ENCODE data around the gene MAN1B1. TPM values are rescaled to one million over a fixed set of nuclear protein-coding genes. Genes with fewer than 3 reads are reported as not detected.
A peak's percentile ranks its signal among the peaks of the same experiment; 100 is the strongest.

Gene MAN1B1
- total and polyA plus RNA-seq, 8 donors: 22.0 to 86.0 (median 28.4) TPM

DNA sequence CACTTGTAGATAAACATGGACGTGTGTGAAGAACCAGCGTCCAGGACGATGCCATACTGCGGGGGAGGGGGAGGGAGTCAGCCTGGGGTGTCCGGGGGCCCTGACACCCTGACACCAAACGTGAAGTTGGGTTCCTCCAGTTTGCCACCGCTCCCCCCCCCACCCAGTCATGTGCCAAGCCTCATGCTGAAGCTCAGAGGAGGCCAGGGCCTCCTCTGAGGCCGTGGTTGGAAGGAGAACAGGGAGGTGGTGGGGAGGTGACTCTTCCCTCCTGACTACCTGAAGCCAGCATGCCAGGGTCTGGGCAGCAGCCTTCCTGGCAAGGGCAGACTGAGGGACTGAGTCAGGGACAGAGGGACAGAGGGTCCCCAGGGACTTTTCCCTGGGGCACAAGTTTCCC lies 34.5 kb upstream of the MAN1B1 start:
- no peak for ATAC-seq

DNA sequence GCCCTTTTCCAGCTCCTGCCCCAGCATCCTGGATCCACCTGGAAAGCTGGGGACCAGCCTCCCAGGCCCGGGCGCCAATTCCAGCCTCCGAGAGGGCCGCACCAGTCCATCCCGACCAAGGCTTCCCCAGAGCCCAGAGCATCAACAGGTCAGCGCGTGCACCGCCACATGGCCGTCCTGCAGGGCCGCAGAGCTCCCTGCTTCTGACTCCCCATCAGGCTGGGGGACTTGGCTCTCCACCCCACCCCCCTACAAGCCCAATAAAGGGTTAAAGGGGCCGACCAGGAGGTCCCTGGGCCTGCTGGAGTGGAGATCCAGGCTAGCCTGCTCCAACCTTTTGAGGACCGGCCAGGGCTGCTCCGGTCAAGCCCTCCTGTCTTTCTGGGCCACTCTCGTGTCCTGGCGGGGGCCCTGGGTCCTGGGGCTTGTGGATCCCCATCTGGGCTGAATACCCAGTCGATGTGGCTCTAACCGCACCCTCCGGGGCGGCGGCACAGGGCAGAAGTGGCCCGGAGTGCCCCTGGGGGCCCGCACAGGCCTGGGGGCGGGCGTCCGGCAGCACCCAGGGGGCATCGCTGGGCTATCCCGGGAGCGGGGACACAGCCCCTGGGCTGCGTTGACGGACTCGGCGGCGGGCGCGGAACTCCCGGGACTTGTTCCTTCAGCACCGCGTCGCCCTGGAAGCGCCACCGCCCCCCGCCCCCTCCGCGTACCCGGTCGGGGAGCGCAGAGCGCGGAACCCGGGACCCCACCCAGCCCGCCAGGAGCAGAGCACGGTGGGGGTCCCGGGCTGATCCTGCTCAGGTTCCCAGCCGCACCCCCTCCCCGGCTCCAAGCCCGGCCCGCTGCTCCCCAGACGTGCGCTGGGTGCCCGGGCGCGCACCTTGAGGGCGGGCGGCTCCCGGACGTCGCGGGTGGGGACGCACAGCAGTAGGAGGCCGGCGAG lies 33.5 kb upstream of the MAN1B1 start:
- ATAC-seq: peak; percentile 1 to 39 (median 14)

More for the DNA sequence above, 34.5 kb upstream of the MAN1B1 start:
- peaks cover 0 to 7% (median 0%) of the 10 kb centered on the region in 4 donors for H3K27me3 ChIP-seq
- no peak overlapping the region for H3K27ac ChIP-seq
- intact Hi-C loops (cut with DNase I): no loop called here
- H3K4me3 ChIP-seq: no peak overlapping the region
- H3K4me1 ChIP-seq: peaks cover 19 to 28% (median 20%) of the 10 kb centered on the region in 3 donors
- DNase-seq (no peak), FAIRE-seq (no peak)
- WGBS, 2 donors: 67 to 84% methylated on average over 8 of the region's 8 CpGs
- H3K9me3 ChIP-seq: no peaks in the 10 kb centered on the region
- no peaks in the 10 kb centered on the region for H3K36me3 ChIP-seq
- TF ChIP-seq, protein P1, sequence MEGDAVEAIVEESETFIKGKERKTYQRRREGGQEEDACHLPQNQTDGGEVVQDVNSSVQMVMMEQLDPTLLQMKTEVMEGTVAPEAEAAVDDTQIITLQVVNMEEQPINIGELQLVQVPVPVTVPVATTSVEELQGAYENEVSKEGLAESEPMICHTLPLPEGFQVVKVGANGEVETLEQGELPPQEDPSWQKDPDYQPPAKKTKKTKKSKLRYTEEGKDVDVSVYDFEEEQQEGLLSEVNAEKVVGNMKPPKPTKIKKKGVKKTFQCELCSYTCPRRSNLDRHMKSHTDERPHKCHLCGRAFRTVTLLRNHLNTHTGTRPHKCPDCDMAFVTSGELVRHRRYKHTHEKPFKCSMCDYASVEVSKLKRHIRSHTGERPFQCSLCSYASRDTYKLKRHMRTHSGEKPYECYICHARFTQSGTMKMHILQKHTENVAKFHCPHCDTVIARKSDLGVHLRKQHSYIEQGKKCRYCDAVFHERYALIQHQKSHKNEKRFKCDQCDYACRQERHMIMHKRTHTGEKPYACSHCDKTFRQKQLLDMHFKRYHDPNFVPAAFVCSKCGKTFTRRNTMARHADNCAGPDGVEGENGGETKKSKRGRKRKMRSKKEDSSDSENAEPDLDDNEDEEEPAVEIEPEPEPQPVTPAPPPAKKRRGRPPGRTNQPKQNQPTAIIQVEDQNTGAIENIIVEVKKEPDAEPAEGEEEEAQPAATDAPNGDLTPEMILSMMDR (IDR thresholded peaks at IDR 0.05): no peak

DNA sequence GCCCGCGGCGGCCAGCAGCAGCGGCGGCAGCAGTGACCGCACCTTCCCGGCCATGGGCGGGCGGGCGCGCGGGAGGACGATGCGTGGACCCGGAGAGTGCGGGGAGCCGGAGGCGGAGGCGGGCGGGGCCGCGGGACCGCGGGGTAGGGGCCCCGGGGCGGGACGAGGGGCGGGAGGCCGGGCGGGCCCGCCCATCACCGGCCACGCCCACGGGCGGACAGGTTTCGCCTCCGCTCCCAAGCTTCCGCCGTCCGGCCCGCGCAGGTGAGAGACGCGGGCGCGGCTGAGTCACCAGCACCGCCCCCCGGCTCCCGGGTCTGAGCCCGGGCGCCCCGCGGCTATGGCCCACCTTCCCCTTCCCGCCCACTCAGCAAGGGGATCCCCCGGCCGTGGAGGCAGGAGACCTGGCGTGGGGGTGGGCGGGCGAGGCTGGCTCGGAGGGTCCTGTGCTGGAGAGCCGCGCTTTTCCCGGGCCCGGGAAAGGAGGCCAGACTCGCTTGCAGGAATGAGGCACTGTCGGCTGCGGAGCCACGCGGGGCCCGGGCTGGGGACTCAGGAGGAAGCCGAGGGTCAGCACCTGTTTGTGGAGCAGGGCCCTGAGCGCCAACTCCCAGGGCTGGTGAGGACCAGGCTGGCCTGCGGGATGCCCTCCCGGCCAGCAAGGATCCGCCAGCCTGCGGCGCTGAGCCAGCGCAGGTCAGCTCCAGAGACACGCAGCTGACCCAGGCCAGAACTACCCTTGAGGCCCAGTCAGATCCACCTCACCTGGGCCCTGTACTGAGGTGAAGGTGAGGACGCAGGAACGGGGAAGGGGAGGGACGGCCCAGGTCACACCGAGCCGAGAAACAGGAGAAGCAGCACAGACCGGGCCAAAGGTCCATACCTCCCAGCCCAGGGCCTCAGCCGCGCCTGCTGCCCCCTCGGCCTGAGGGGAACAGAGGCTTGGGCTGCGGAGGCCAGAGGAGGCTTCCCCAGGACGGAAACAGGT lies 32.5 kb upstream of the MAN1B1 start, which contains the start of gene ENTPD2:
TSS of gene ENTPD2 (minus strand) at position 118 of the 988 bp plus-strand sequence. CDS start at position 54, 64 bp downstream.
- Histone ChIP-seq H3K36me3 (no peaks in the 10 kb centered on the region), H3K27ac (peak within 1 kb of the TSS; percentile 67 to 82 (median 68)), H3K4me1 (peaks cover 19 to 25% (median 20%) of the 10 kb centered on the region in 3 donors), H3K27me3 (peaks cover 0 to 4% (median 0%) of the 10 kb centered on the region in 4 donors), H3K4me3 (peak within 1 kb of the TSS; percentile 24 to 52 (median 39)), H3K9me3 (no peaks in the 10 kb centered on the region)
- intact Hi-C loops (cut with DNase I): no loop called here
- no peak for FAIRE-seq
- 14 to 20% methylated on average over 38 to 90 of the region's 90 CpGs for WGBS, 2 donors
- peak; percentile 73 to 92 (median 84) for DNase-seq
- TF ChIP-seq, protein P1 (IDR thresholded peaks at IDR 0.05): no peak
- peak; percentile 80 to 83 (median 81) for ATAC-seq

More for the DNA sequence above, 33.5 kb upstream of the MAN1B1 start:
- DNase-seq (peak in 3 of 6 donors; percentile 36 to 86 (median 68)), FAIRE-seq (no peak)
- 16 to 31% methylated on average over 37 to 71 of the region's 71 CpGs for WGBS, 2 donors
- peaks cover 19 to 28% (median 20%) of the 10 kb centered on the region in 3 donors for H3K4me1 ChIP-seq
- peaks cover 0 to 7% (median 0%) of the 10 kb centered on the region in 4 donors for H3K27me3 ChIP-seq
- intact Hi-C loops (cut with DNase I): no loop called here
- peak overlapping the region; percentile 24 to 52 (median 39) for H3K4me3 ChIP-seq
- no peaks in the 10 kb centered on the region for H3K9me3 ChIP-seq
- H3K27ac ChIP-seq: no peak overlapping the region
- TF ChIP-seq, protein P1 (IDR thresholded peaks at IDR 0.05): no peak
- no peaks in the 10 kb centered on the region for H3K36me3 ChIP-seq

DNA sequence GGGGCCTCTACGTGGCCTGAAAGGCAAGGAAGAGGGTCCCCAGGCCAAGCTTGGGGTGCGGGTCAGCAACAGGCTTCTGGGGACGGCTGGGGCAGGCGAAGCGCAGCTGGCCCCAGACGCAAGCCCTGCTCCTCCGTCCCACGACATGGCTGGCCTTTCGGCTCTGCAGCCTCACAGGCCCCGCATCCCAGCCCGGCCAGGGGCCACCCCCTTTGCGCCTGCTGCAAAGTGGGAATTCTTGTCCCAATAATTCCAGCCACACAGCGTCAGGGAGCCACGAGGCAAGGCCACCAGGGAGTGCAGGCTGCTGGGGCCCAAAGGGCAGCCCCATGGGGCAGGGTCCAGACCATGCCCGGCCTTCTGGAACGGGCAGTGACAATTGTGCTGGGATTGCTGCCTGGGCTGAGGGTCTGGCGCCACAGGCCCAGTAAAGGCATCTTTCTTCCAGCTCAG lies 31.8 kb upstream of the MAN1B1 start:
- WGBS, 2 donors: 70 to 73% methylated on average over 17 of the region's 17 CpGs
- peak overlapping the region in 2 of 4 donors; percentile 50 to 52 for H3K4me3 ChIP-seq
- no peak for FAIRE-seq

More for the DNA sequence above, 31.8 kb upstream of the MAN1B1 start:
- Histone ChIP-seq H3K9me3 (no peaks in the 10 kb centered on the region), H3K36me3 (no peaks in the 10 kb centered on the region), H3K27ac (peak overlapping the region; percentile 67 to 82 (median 68)), H3K27me3 (no peaks in the 10 kb centered on the region), H3K4me1 (peaks cover 19 to 25% (median 20%) of the 10 kb centered on the region in 3 donors)
- DNase-seq (peak in 2 of 6 donors; percentile 49 to 74), ATAC-seq (no peak)
- TF ChIP-seq, protein P1 (IDR thresholded peaks at IDR 0.05): no peak
- intact Hi-C loops (cut with DNase I): no loop called here

Data from pancreas (tissue), 10 donors.